ENCODE measurements around the gene SPATA9. TPM values are rescaled to one million over a fixed set of nuclear protein-coding genes. Genes with fewer than 3 reads are reported as not detected.
A peak's percentile ranks its signal among the peaks of the same experiment; 100 is the strongest.

The SPATA9 gene
- polyA plus RNA-seq (2012; rRNA removed): 0.07 and 0.13 TPM in 2 replicates
- polyA plus RNA-seq (2012; cell fraction: cytosol; rRNA removed): 0.14 and 0.21 TPM in 2 replicates
- polyA plus RNA-seq (2012; cell fraction: nucleus; rRNA removed): 0.23 and 0.63 TPM in 2 replicates

- Histone ChIP-seq H3K27me3 (ENCODE audit: insufficient read depth) (no peaks in the 10 kb centered on the region), H3K4me3 (ENCODE audit: low read depth in 2 of 2, low read length in 1 of 2) (no peak within 1 kb of the TSS), H3F3A (replicated peaks; ENCODE audit: insufficient read depth) (no peaks in the 10 kb centered on the region), H3K79me2 (ENCODE audit: insufficient read depth) (no peaks in the 10 kb centered on the region), H4K20me1 (ENCODE audit: insufficient read depth) (no peaks in the 10 kb centered on the region), H2AFZ (ENCODE audit: low read depth) (no peak within 1 kb of the TSS), H3K4me1 (ENCODE audit: control insufficient read depth in 1 of 2, insufficient read depth in 2 of 2, low read depth in 1 of 2, low read length in 1 of 2) (no peaks in the 10 kb centered on the region), H3K4me2 (no peak within 1 kb of the TSS), H3K36me3 (replicated peaks in 1 of 2; ENCODE audit: control insufficient read depth in 1 of 2, insufficient read depth in 2 of 2, low read length in 1 of 2) (peaks cover 0 to 5% of the 10 kb centered on the region in 2 experiments), H3K9me2 (no peaks in the 10 kb centered on the region), H3K9ac (no peak within 1 kb of the TSS), H3K27ac (ENCODE audit: low read depth in 2 of 2, low read length in 1 of 2) (no peak within 1 kb of the TSS), H3K9me3 (no peaks in the 10 kb centered on the region)
- POLR2A ChIA-PET: no interaction called here
- 77% methylated on average over 1 of the region's 1 CpG for WGBS (ENCODE audit: low lambda C conversion rate)
- DNase-seq: no peak
- TF ChIP-seq TCF12 (IDR thresholded peaks at IDR 0.05) (no peak), EP300 (IDR thresholded peaks at IDR 0.05; ENCODE audit: borderline replicate concordance in 1 of 2, low read depth in 1 of 2, low read length in 1 of 2) (no peak), SMC3 (IDR thresholded peaks at IDR 0.05; ENCODE audit: low read depth, low read length) (no peak), TEAD4 (IDR thresholded peaks at IDR 0.05; ENCODE audit: borderline replicate concordance, insufficient read depth) (no peak), FOXM1 (IDR thresholded peaks at IDR 0.05; ENCODE audit: low read depth) (no peak), ZBTB33 (IDR thresholded peaks at IDR 0.05; ENCODE audit: borderline replicate concordance, low read depth) (no peak), FOSL2 (IDR thresholded peaks at IDR 0.05; ENCODE audit: borderline replicate concordance, low read depth) (no peak), NRF1 (IDR thresholded peaks at IDR 0.05; ENCODE audit: low read depth, low read length) (no peak), NFIC (IDR thresholded peaks at IDR 0.05; ENCODE audit: borderline replicate concordance) (no peak), RXRA (IDR thresholded peaks at IDR 0.05; ENCODE audit: borderline replicate concordance, low read depth) (no peak), EZH2phosphoT487 (IDR thresholded peaks at IDR 0.05; ENCODE audit: borderline replicate concordance, low read depth) (no peak), RCOR1 (IDR thresholded peaks at IDR 0.05; ENCODE audit: low read length) (no peak)
- CTCF ChIA-PET: no interaction called here
Measured at GRCh38 chr5:95682891-95683290, at the start of gene SPATA9. SPATA9 (minus strand) TSS chr5:95682991; CDS start chr5:95682854, 137 bp downstream.

- Histone ChIP-seq H3K36me3 (replicated peaks in 1 of 2; ENCODE audit: control insufficient read depth in 1 of 2, insufficient read depth in 2 of 2, low read length in 1 of 2) (peaks cover 4 to 13% of the 10 kb centered on the region in 2 experiments), H4K20me1 (ENCODE audit: insufficient read depth) (no peaks in the 10 kb centered on the region), H3K9me2 (no peaks in the 10 kb centered on the region), H3K9me3 (no peaks in the 10 kb centered on the region), H3K4me2 (peak overlapping the region; percentile 82), H3F3A (replicated peaks; ENCODE audit: insufficient read depth) (no peaks in the 10 kb centered on the region), H3K27ac (ENCODE audit: low read depth in 2 of 2, low read length in 1 of 2) (peak overlapping the region; percentile 77 to 97), H2AFZ (ENCODE audit: low read depth) (peak overlapping the region; percentile 58), H3K79me2 (ENCODE audit: insufficient read depth) (peaks cover 44% of the 10 kb centered on the region), H3K4me1 (ENCODE audit: control insufficient read depth in 1 of 2, insufficient read depth in 2 of 2, low read depth in 1 of 2, low read length in 1 of 2) (peaks cover 15 to 31% of the 10 kb centered on the region in 2 experiments; a peak in 3 of 4 replicates), H3K9ac (peak overlapping the region; percentile 82), H3K4me3 (ENCODE audit: low read depth in 2 of 2, low read length in 1 of 2) (peak overlapping the region; percentile 80 to 98), H3K27me3 (ENCODE audit: insufficient read depth) (no peaks in the 10 kb centered on the region)
- 2% methylated on average over 29 of the region's 64 CpGs for WGBS (ENCODE audit: low lambda C conversion rate)
- CTCF ChIA-PET: interaction anchor here (0.5 to 5.5 kb wide), 10 partner anchors 13 to 117 kb away, joined by 3 to 30 read pairs (median 4); partner anchors contain the start of gene RFESD
- POLR2A ChIA-PET: interaction anchor here (0.8 to 2.7 kb wide), 6 partner anchors 9 to 91 kb away, joined by 3 to 25 read pairs (median 4); partner anchors contain the start of genes GLRX and RFESD
- peak; percentile 75 for DNase-seq
- TF ChIP-seq FOSL2 (IDR thresholded peaks at IDR 0.05; ENCODE audit: borderline replicate concordance, low read depth): no peak
- no peak for TF ChIP-seq POLR2AphosphoS5 (IDR thresholded peaks at IDR 0.05; ENCODE audit: low read depth, low read length)
- no peak for TF ChIP-seq CTCF (IDR thresholded peaks at IDR 0.05)
- no peak for TF ChIP-seq JUND (IDR thresholded peaks at IDR 0.05)
- TF ChIP-seq SMC3 (IDR thresholded peaks at IDR 0.05; ENCODE audit: low read depth, low read length): no peak; the same call in 1 of the 2 replicates
- no peak for TF ChIP-seq EP300 (IDR thresholded peaks at IDR 0.05; ENCODE audit: borderline replicate concordance in 1 of 2, low read depth in 1 of 2, low read length in 1 of 2)
- TF ChIP-seq PBX3 (IDR thresholded peaks at IDR 0.05): no peak
- TF ChIP-seq TCF12 (IDR thresholded peaks at IDR 0.05): no peak
- peak; percentile 33; the same call in 1 of the 2 replicates for TF ChIP-seq MXI1 (IDR thresholded peaks at IDR 0.05; ENCODE audit: low read depth, low read length)
- no peak for TF ChIP-seq MAX (IDR thresholded peaks at IDR 0.05; ENCODE audit: low read depth)
- no peak for TF ChIP-seq RFX5 (IDR thresholded peaks at IDR 0.05; ENCODE audit: low read length)
Measured at GRCh38 chr5:95731571-95732554, 49.1 kb upstream of the SPATA9 start.
